ENCODE results near the gene RYR2. TPM values are rescaled to one million over a fixed set of nuclear protein-coding genes. Genes with fewer than 3 reads are reported as not detected.
"Not testable (repeated sequence)": the region's sequence is repeated elsewhere in the genome, so short reads cannot be mapped to it uniquely, and the experiment has no call there.

The RYR2 gene
- total and polyA plus RNA-seq, 7 experiments from 2014 or later: 0.05 TPM; not detected in 6

GRCh38 chr1:237112663-237113062 is 70.7 kb downstream of the RYR2 start:
- no peak overlapping the region for H3K27ac ChIP-seq (ENCODE audit: low read depth, low read length)
- CTCF ChIA-PET: no interaction called here
- no peak for DNase-seq
- POLR2A ChIA-PET: no interaction called here
- Mint-ChIP-seq H3K36me3 (no peaks in the 10 kb centered on the region), H3K4me1 (no peaks in the 10 kb centered on the region), H3K4me3 (no peak overlapping the region), H3K27ac (no peak overlapping the region), H3K9me3 (peaks cover 0 to 4% (median 0%) of the 10 kb centered on the region in 11 donors), H3K27me3 (peaks cover 0 to 16% (median 8%) of the 10 kb centered on the region in 5 donors)
- intact Hi-C loops (cut with micrococcal nuclease): no loop called here
- no peaks in the 10 kb centered on the region for H3K36me3 ChIP-seq (ENCODE audit: control insufficient read depth in 2 of 3, insufficient read depth in 3 of 3, low read length in 3 of 3)
- H3K4me3 ChIP-seq (ENCODE audit: low read length): no peak overlapping the region
- H3K27me3 ChIP-seq (ENCODE audit: control insufficient read depth in 2 of 2, insufficient read depth in 2 of 2, low read length in 2 of 2): no peaks in the 10 kb centered on the region
- ATAC-seq: no peak
- no peaks in the 10 kb centered on the region for H3K4me1 ChIP-seq (ENCODE audit: control insufficient read depth in 2 of 2, insufficient read depth in 2 of 2, low read length in 2 of 2)
- H3K9me3 ChIP-seq (ENCODE audit: control insufficient read depth in 2 of 3, low read length in 3 of 3): no peaks in the 10 kb centered on the region

- Mint-ChIP-seq H3K9me3 (peaks cover 0 to 6% (median 0%) of the 10 kb centered on the region in 11 donors), H3K4me3 (no peak overlapping the region), H3K36me3 (no peaks in the 10 kb centered on the region), H3K27ac (no peak overlapping the region), H3K27me3 (peaks cover 0 to 21% (median 8%) of the 10 kb centered on the region in 5 donors), H3K4me1 (no peaks in the 10 kb centered on the region)
- Histone ChIP-seq H3K4me3 (ENCODE audit: low read length) (no peak overlapping the region), H3K27me3 (ENCODE audit: control insufficient read depth in 2 of 2, insufficient read depth in 2 of 2, low read length in 2 of 2) (no peaks in the 10 kb centered on the region), H3K9me3 (ENCODE audit: control insufficient read depth in 2 of 3, low read length in 3 of 3) (no peaks in the 10 kb centered on the region), H3K27ac (ENCODE audit: low read depth, low read length) (no peak overlapping the region), H3K4me1 (ENCODE audit: control insufficient read depth in 2 of 2, insufficient read depth in 2 of 2, low read length in 2 of 2) (no peaks in the 10 kb centered on the region), H3K36me3 (ENCODE audit: control insufficient read depth in 2 of 3, insufficient read depth in 3 of 3, low read length in 3 of 3) (no peaks in the 10 kb centered on the region)
- intact Hi-C loops (cut with micrococcal nuclease): no loop called here
- ChIA-PET POLR2A (no interaction called here), CTCF (no interaction called here)
- ATAC-seq (no peak), DNase-seq (no peak)
These were observed 73.1 kb downstream of the RYR2 start for GRCh38 chr1:237115035-237115434.

- H3K9me3 Mint-ChIP-seq: peaks cover 0 to 6% (median 0%) of the 10 kb centered on the region in 11 donors
- POLR2A ChIA-PET: no interaction called here
These were observed 77.1 kb downstream of the RYR2 start for GRCh38 chr1:237119091-237119490.

GRCh38 chr1:237120683-237121082 is 78.7 kb downstream of the RYR2 start:
- Histone ChIP-seq H3K9me3 (ENCODE audit: control insufficient read depth in 2 of 3, low read length in 3 of 3) (no peaks in the 10 kb centered on the region), H3K4me3 (ENCODE audit: low read length) (no peak overlapping the region), H3K27ac (ENCODE audit: low read depth, low read length) (no peak overlapping the region), H3K27me3 (ENCODE audit: control insufficient read depth in 2 of 2, insufficient read depth in 2 of 2, low read length in 2 of 2) (no peaks in the 10 kb centered on the region), H3K4me1 (ENCODE audit: control insufficient read depth in 2 of 2, insufficient read depth in 2 of 2, low read length in 2 of 2) (no peaks in the 10 kb centered on the region), H3K36me3 (ENCODE audit: control insufficient read depth in 2 of 3, insufficient read depth in 3 of 3, low read length in 3 of 3) (no peaks in the 10 kb centered on the region)
- no peak for ATAC-seq
- H3K36me3 Mint-ChIP-seq: no peaks in the 10 kb centered on the region
- intact Hi-C loops (cut with micrococcal nuclease): loop anchor here (10.0 kb wide), 1 partner anchor 1016 kb away; no protein-coding TSS in a partner anchor
- no peak for DNase-seq
- ChIA-PET POLR2A (no interaction called here), CTCF (no interaction called here)
- H3K4me3 Mint-ChIP-seq: no peak overlapping the region
- no peaks in the 10 kb centered on the region for H3K4me1 Mint-ChIP-seq
- H3K27me3 Mint-ChIP-seq: peaks cover 0 to 8% (median 0%) of the 10 kb centered on the region in 5 donors
- peaks cover 0 to 7% (median 2%) of the 10 kb centered on the region in 11 donors for H3K9me3 Mint-ChIP-seq
- H3K27ac Mint-ChIP-seq: no peak overlapping the region

More at GRCh38 chr1:237119091-237119490, 77.1 kb downstream of the RYR2 start:
- no peaks in the 10 kb centered on the region for H3K4me1 Mint-ChIP-seq
- Histone ChIP-seq H3K4me3 (ENCODE audit: low read length) (no peak overlapping the region), H3K36me3 (ENCODE audit: control insufficient read depth in 2 of 3, insufficient read depth in 3 of 3, low read length in 3 of 3) (no peaks in the 10 kb centered on the region), H3K27ac (ENCODE audit: low read depth, low read length) (no peak overlapping the region), H3K27me3 (ENCODE audit: control insufficient read depth in 2 of 2, insufficient read depth in 2 of 2, low read length in 2 of 2) (no peaks in the 10 kb centered on the region), H3K4me1 (ENCODE audit: control insufficient read depth in 2 of 2, insufficient read depth in 2 of 2, low read length in 2 of 2) (no peaks in the 10 kb centered on the region), H3K9me3 (ENCODE audit: control insufficient read depth in 2 of 3, low read length in 3 of 3) (no peaks in the 10 kb centered on the region)
- no peak overlapping the region for H3K4me3 Mint-ChIP-seq
- intact Hi-C loops (cut with micrococcal nuclease): no loop called here
- H3K36me3 Mint-ChIP-seq: no peaks in the 10 kb centered on the region
- CTCF ChIA-PET: no interaction called here
- DNase-seq (no peak), ATAC-seq (no peak)
- H3K27ac Mint-ChIP-seq: no peak overlapping the region
- H3K27me3 Mint-ChIP-seq: peaks cover 0 to 14% (median 4%) of the 10 kb centered on the region in 5 donors

- no peak for DNase-seq
- Mint-ChIP-seq H3K27ac (no peak overlapping the region), H3K4me1 (no peaks in the 10 kb centered on the region), H3K27me3 (peaks cover 0 to 4% (median 0%) of the 10 kb centered on the region in 5 donors), H3K9me3 (peaks cover 5 to 27% (median 13%) of the 10 kb centered on the region in 11 donors), H3K4me3 (no peak overlapping the region), H3K36me3 (peaks cover 0 to 4% (median 0%) of the 10 kb centered on the region in 5 donors)
- ChIA-PET POLR2A (no interaction called here), CTCF (no interaction called here)
- H3K36me3 ChIP-seq (ENCODE audit: control insufficient read depth in 2 of 3, insufficient read depth in 3 of 3, low read length in 3 of 3): no peaks in the 10 kb centered on the region
- intact Hi-C loops (cut with micrococcal nuclease): loop anchor here (10.0 kb wide), 1 partner anchor 1020 kb away; no protein-coding TSS in a partner anchor
- H3K4me3 ChIP-seq (ENCODE audit: low read length): no peak overlapping the region
- H3K27ac ChIP-seq (ENCODE audit: low read depth, low read length): no peak overlapping the region
- no peak for ATAC-seq
- H3K4me1 ChIP-seq (ENCODE audit: control insufficient read depth in 2 of 2, insufficient read depth in 2 of 2, low read length in 2 of 2): no peaks in the 10 kb centered on the region
- H3K27me3 ChIP-seq (ENCODE audit: control insufficient read depth in 2 of 2, insufficient read depth in 2 of 2, low read length in 2 of 2): no peaks in the 10 kb centered on the region
- H3K9me3 ChIP-seq (ENCODE audit: control insufficient read depth in 2 of 3, low read length in 3 of 3): no peaks in the 10 kb centered on the region
These were observed 83.0 kb downstream of the RYR2 start for GRCh38 chr1:237124856-237125462.

GRCh38 chr1:237126180-237126579 is 84.2 kb downstream of the RYR2 start:
- Histone ChIP-seq H3K4me1 (ENCODE audit: control insufficient read depth in 2 of 2, insufficient read depth in 2 of 2, low read length in 2 of 2) (no peaks in the 10 kb centered on the region), H3K9me3 (ENCODE audit: control insufficient read depth in 2 of 3, low read length in 3 of 3) (peaks cover 0 to 4% (median 0%) of the 10 kb centered on the region in 3 experiments), H3K27ac (ENCODE audit: low read depth, low read length) (no peak overlapping the region), H3K36me3 (ENCODE audit: control insufficient read depth in 2 of 3, insufficient read depth in 3 of 3, low read length in 3 of 3) (no peaks in the 10 kb centered on the region), H3K4me3 (ENCODE audit: low read length) (no peak overlapping the region), H3K27me3 (ENCODE audit: control insufficient read depth in 2 of 2, insufficient read depth in 2 of 2, low read length in 2 of 2) (no peaks in the 10 kb centered on the region)
- ChIA-PET POLR2A (no interaction called here), CTCF (no interaction called here)
- Mint-ChIP-seq H3K9me3 (peaks cover 5 to 35% (median 19%) of the 10 kb centered on the region in 11 donors), H3K27me3 (peaks cover 0 to 4% (median 0%) of the 10 kb centered on the region in 5 donors), H3K4me3 (no peak overlapping the region), H3K27ac (no peak overlapping the region), H3K36me3 (peaks cover 0 to 4% (median 0%) of the 10 kb centered on the region in 5 donors), H3K4me1 (no peaks in the 10 kb centered on the region)
- intact Hi-C loops (cut with micrococcal nuclease): loop anchor here (10.0 kb wide), 1 partner anchor 1021 kb away; no protein-coding TSS in a partner anchor
- ATAC-seq (no peak), DNase-seq (no peak)

- H3K27me3 Mint-ChIP-seq; H3K9me3 ChIP-seq (ENCODE audit: control insufficient read depth in 2 of 3, low read length in 3 of 3); H3K4me3 Mint-ChIP-seq; H3K36me3 ChIP-seq (ENCODE audit: control insufficient read depth in 2 of 3, insufficient read depth in 3 of 3, low read length in 3 of 3); H3K27ac ChIP-seq (ENCODE audit: low read depth, low read length); CTCF ChIA-PET; H3K4me1 ChIP-seq (ENCODE audit: control insufficient read depth in 2 of 2, insufficient read depth in 2 of 2, low read length in 2 of 2); H3K4me1 Mint-ChIP-seq; ATAC-seq; H3K27ac Mint-ChIP-seq; H3K4me3 ChIP-seq (ENCODE audit: low read length); DNase-seq; POLR2A ChIA-PET; H3K27me3 ChIP-seq (ENCODE audit: control insufficient read depth in 2 of 2, insufficient read depth in 2 of 2, low read length in 2 of 2); H3K36me3 Mint-ChIP-seq: not testable (repeated sequence)
- intact Hi-C loops (cut with micrococcal nuclease): loop anchor here (10.0 kb wide), 1 partner anchor 1022 kb away; no protein-coding TSS in a partner anchor
- H3K9me3 Mint-ChIP-seq: peaks cover 6 to 46% (median 24%) of the 10 kb centered on the region in 11 donors
These were observed 85.3 kb downstream of the RYR2 start for GRCh38 chr1:237127301-237127700.
